H1 (cell line): ENCODE results near the gene MORN5. TPM values are rescaled to one million over a fixed set of nuclear protein-coding genes. Genes with fewer than 3 reads are reported as not detected.

Source experiments
- SUZ12 ChIP-seq: fragments of 200-600 bp; sonication (generic); IDR thresholded peaks from 2 replicates; pipeline ENCODE4 v1.6.1; 2012; ENCODE audit warnings: mild to moderate bottlenecking, inconsistent platforms, low read length, moderate library complexity, mixed read lengths
- polyA plus RNA-seq, 7 experiments: library from polyadenylated mRNA; depleted of rRNA in 3 of 7; stranded (reverse) in 5 of 7; unstranded in 2 of 7; fragments of >200 nt in 5 of 7; fragments of 200-250 nt in 2 of 7; gene quantifications; 1 replicate in 5 of 7; 2 replicates in 1 of 7; 4 replicates in 1 of 7; pipeline versions ENCODE4 v1.2.1 to v1.2.3, GENCODE V29; 2011 to 2013; ENCODE audit warnings: missing spikeins in 2 of 7, mixed read lengths in 2 of 7
- total RNA-seq: library from RNA; stranded (reverse); fragmentation: NEBNext Ultra II Directional; extraction: Animal tissue kit (Norgen Biotek cat#: 25700); gene quantifications from 2 replicates; pipeline ENCODE4 v1.2.1, GENCODE V29; 2021

The MORN5 gene
- total and polyA plus RNA-seq, 2 of the 8 experiments (the other 6 are each of a cell fraction or from before 2014, with no cell fraction given): not detected

DNA sequence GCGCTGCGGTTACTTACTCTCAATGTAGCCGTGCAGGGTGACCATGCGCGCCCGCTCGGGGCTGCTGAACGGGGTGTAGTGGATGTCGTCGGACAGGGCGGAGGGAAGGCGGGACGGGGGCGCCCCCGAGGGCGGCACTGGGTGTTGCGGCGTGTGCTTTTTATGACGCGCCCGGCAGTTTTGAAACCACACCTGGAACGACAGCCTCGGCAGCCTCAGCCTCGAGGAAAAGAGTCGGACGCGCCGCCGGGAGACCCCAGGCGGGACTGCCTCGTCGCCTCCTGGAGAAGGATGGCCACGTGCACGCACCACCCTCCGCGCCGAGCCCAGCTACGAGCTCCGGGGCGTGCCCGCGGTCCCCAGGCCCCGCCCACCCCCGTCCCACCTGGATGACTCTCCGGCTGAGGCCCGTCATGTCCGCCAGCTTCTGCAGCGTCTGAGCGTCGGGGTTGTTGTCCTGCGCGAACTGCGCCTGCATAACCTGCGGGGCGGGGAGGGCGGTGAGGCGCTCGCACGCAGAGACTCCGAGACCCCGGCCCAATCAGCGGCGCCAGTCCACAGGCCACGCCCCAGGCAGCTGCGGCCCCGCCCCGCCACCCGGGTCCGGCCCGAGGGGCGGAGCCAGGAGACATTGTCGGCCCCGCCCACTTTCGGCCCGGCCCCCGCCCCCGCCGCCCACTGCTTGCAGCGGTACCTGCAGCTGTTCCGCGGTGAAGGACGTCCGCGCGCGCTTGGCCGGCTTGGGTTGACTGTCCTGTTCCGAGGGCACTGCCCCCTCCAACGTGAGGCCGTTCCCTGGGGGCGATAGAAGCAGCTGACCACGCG is 54.1 kb downstream of the MORN5 start (continued):
- 0 out of 2 replicates have a peak, but pooled peaks have one; percentile 32 for TF ChIP-seq SUZ12
